T-helper 1 cell treated with Interleukin-12 subunit alpha and Interleukin-12 subunit beta and Interleukin-4 antibody, amounts not matched to agents 30 μg/mL and 1 μg/mL, for 36 hours (primary cell): ENCODE measurements around the gene CHSY1.

ENCODE experiments used
- H3K27ac Mint-ChIP-seq: one replicate; pipeline ENCODE4 v1.8.0; 2021; ENCODE audit warnings: mild to moderate bottlenecking, mixed read lengths
- H3K27me3 Mint-ChIP-seq: one replicate; pipeline ENCODE4 v1.8.0; 2021; ENCODE audit warnings: low read depth, mixed read lengths
- H3K36me3 Mint-ChIP-seq: one replicate; pipeline ENCODE4 v1.8.0; 2021; ENCODE audit warnings: low read depth, mixed read lengths
- H3K4me1 Mint-ChIP-seq: one replicate; pipeline ENCODE4 v1.8.0; 2021; ENCODE audit warnings: low read depth, mixed read lengths
- H3K4me3 Mint-ChIP-seq: one replicate; pipeline ENCODE4 v1.8.0; 2021; ENCODE audit warnings: mild to moderate bottlenecking, moderate library complexity, mixed read lengths
- H3K9me3 Mint-ChIP-seq: one replicate; pipeline ENCODE4 v1.8.0; 2021; ENCODE audit warnings: mixed read lengths

CHSY1 gene

GRCh38 chr15:101277038-101277822 is 25.4 kb upstream of the CHSY1 start, which contains the start of gene SELENOS:
SELENOS (minus strand) TSS chr15:101277485; CDS start chr15:101277417, 68 bp downstream.
- Mint-ChIP-seq H3K36me3 (peaks cover 48% of the 10 kb centered on the region), H3K9me3 (no peaks in the 10 kb centered on the region), H3K4me3 (peak within 1 kb of the TSS; percentile 99), H3K27ac (peak within 1 kb of the TSS; percentile 94), H3K27me3 (no peaks in the 10 kb centered on the region), H3K4me1 (peaks cover 32% of the 10 kb centered on the region)

- Mint-ChIP-seq H3K4me3 (peak overlapping the region; percentile 99), H3K36me3 (peaks cover 44% of the 10 kb centered on the region), H3K27ac (peak overlapping the region; percentile 94), H3K4me1 (peaks cover 32% of the 10 kb centered on the region), H3K9me3 (no peaks in the 10 kb centered on the region), H3K27me3 (no peaks in the 10 kb centered on the region)
Observed at GRCh38 chr15:101276501-101277037, 24.7 kb upstream of the CHSY1 start.

GRCh38 chr15:101275018-101275417 is 23.2 kb upstream of the CHSY1 start:
- Mint-ChIP-seq H3K4me3 (peak overlapping the region; percentile 99), H3K9me3 (no peaks in the 10 kb centered on the region), H3K4me1 (peaks cover 32% of the 10 kb centered on the region), H3K36me3 (peaks cover 43% of the 10 kb centered on the region), H3K27ac (peak overlapping the region; percentile 57), H3K27me3 (no peaks in the 10 kb centered on the region)

- Mint-ChIP-seq H3K4me3 (no peak overlapping the region), H3K36me3 (peaks cover 50% of the 10 kb centered on the region), H3K9me3 (no peaks in the 10 kb centered on the region), H3K4me1 (peaks cover 31% of the 10 kb centered on the region), H3K27me3 (no peaks in the 10 kb centered on the region), H3K27ac (no peak overlapping the region)
Observed at GRCh38 chr15:101273534-101273933, 21.7 kb upstream of the CHSY1 start.

- Mint-ChIP-seq H3K9me3 (no peaks in the 10 kb centered on the region), H3K27ac (no peak overlapping the region), H3K36me3 (peaks cover 50% of the 10 kb centered on the region), H3K27me3 (no peaks in the 10 kb centered on the region), H3K4me1 (peaks cover 26% of the 10 kb centered on the region), H3K4me3 (no peak overlapping the region)
Observed at GRCh38 chr15:101272584-101272983, 20.7 kb upstream of the CHSY1 start.

GRCh38 chr15:101269479-101270223 is 17.8 kb upstream of the CHSY1 start:
- Mint-ChIP-seq H3K4me1 (peaks cover 11% of the 10 kb centered on the region), H3K4me3 (no peak overlapping the region), H3K27me3 (no peaks in the 10 kb centered on the region), H3K9me3 (no peaks in the 10 kb centered on the region), H3K27ac (no peak overlapping the region), H3K36me3 (peaks cover 41% of the 10 kb centered on the region)

GRCh38 chr15:101267320-101268104 is 15.7 kb upstream of the CHSY1 start:
- no peak overlapping the region for H3K27ac Mint-ChIP-seq
- H3K4me3 Mint-ChIP-seq: no peak overlapping the region
- peaks cover 20% of the 10 kb centered on the region for H3K36me3 Mint-ChIP-seq
- H3K9me3 Mint-ChIP-seq: no peaks in the 10 kb centered on the region
- H3K4me1 Mint-ChIP-seq: peaks cover 6% of the 10 kb centered on the region
- H3K27me3 Mint-ChIP-seq: no peaks in the 10 kb centered on the region

GRCh38 chr15:101266787-101267186 is 14.9 kb upstream of the CHSY1 start:
- peaks cover 18% of the 10 kb centered on the region for H3K36me3 Mint-ChIP-seq
- H3K4me3 Mint-ChIP-seq: no peak overlapping the region
- no peak overlapping the region for H3K27ac Mint-ChIP-seq
- H3K4me1 Mint-ChIP-seq: peaks cover 6% of the 10 kb centered on the region
- no peaks in the 10 kb centered on the region for H3K27me3 Mint-ChIP-seq
- H3K9me3 Mint-ChIP-seq: no peaks in the 10 kb centered on the region

GRCh38 chr15:101266034-101266433 is 14.2 kb upstream of the CHSY1 start:
- Mint-ChIP-seq H3K4me3 (no peak overlapping the region), H3K4me1 (peaks cover 6% of the 10 kb centered on the region), H3K27ac (no peak overlapping the region), H3K27me3 (no peaks in the 10 kb centered on the region), H3K36me3 (peaks cover 12% of the 10 kb centered on the region), H3K9me3 (no peaks in the 10 kb centered on the region)

- H3K4me3 Mint-ChIP-seq: no peak overlapping the region
- peaks cover 9% of the 10 kb centered on the region for H3K36me3 Mint-ChIP-seq
- peaks cover 2% of the 10 kb centered on the region for H3K27me3 Mint-ChIP-seq
- peaks cover 6% of the 10 kb centered on the region for H3K4me1 Mint-ChIP-seq
- H3K27ac Mint-ChIP-seq: no peak overlapping the region
- H3K9me3 Mint-ChIP-seq: no peaks in the 10 kb centered on the region
Observed at GRCh38 chr15:101264911-101265641, 13.2 kb upstream of the CHSY1 start.

- Mint-ChIP-seq H3K27me3 (peaks cover 10% of the 10 kb centered on the region), H3K4me1 (peaks cover 6% of the 10 kb centered on the region), H3K36me3 (peaks cover 2% of the 10 kb centered on the region), H3K9me3 (no peaks in the 10 kb centered on the region), H3K27ac (peak overlapping the region; percentile 0), H3K4me3 (no peak overlapping the region)
Observed at GRCh38 chr15:101264011-101264410, 12.2 kb upstream of the CHSY1 start.

- Mint-ChIP-seq H3K4me3 (no peak overlapping the region), H3K4me1 (peaks cover 8% of the 10 kb centered on the region), H3K9me3 (no peaks in the 10 kb centered on the region), H3K27me3 (peaks cover 16% of the 10 kb centered on the region), H3K27ac (no peak overlapping the region), H3K36me3 (no peaks in the 10 kb centered on the region)
Observed at GRCh38 chr15:101262551-101262950, 10.7 kb upstream of the CHSY1 start.

GRCh38 chr15:101258238-101259144 is 6.6 kb upstream of the CHSY1 start:
- no peak overlapping the region for H3K27ac Mint-ChIP-seq
- H3K36me3 Mint-ChIP-seq: no peaks in the 10 kb centered on the region
- H3K4me3 Mint-ChIP-seq: no peak overlapping the region
- H3K4me1 Mint-ChIP-seq: peaks cover 15% of the 10 kb centered on the region
- H3K9me3 Mint-ChIP-seq: no peaks in the 10 kb centered on the region
- H3K27me3 Mint-ChIP-seq: peaks cover 16% of the 10 kb centered on the region
